Measurements from ENCODE around the gene CHRNA10.

CHRNA10 gene

DNA sequence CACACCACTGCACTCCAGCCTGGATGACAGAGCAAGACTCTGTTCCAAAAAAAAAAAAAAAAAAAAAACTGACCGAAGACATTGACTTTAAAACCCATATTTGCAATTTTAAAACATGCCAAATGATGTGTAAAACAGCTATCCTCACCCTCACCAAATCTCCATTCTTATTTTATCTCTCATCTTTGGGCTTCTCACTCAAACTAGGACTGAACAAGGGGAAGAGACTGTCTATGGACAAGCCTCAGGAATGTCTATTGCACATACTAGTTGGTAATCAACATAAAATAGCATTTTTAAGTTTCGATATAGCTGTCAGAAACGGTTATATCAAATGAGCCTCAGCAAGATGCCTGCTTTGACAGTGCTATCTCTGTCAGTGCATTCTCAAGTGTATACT, 7.9 kb upstream of the CHRNA10 start:
- TF ChIP-seq GATA2 (IDR thresholded peaks at IDR 0.05; ENCODE audit: low read depth, low read length), result no peak
- TF ChIP-seq GATA3 (IDR thresholded peaks at IDR 0.05; ENCODE audit: low read depth, low read length), result no peak

DNA sequence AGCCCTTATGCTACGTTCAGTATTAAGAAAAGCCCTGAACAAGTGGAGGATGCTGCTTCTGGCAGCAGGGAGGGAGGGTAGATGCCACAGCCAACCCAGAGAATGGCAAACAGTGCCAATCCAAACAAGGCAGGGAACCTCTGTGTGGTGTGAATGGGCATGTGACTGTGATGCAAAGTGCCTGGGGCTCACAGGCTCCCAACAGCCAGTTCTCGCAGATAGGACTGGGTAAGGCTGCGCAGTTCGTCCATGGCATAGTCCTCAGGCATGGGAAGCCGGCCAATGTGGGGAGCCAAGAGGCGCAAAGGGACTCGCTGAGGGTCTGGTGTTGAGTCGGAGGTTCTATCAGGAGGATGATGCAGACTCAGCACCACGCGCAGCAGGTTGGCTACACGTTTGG, 4.8 kb upstream of the CHRNA10 start:
- TF ChIP-seq GATA3 (IDR thresholded peaks at IDR 0.05; ENCODE audit: low read depth, low read length) (no peak), GATA2 (IDR thresholded peaks at IDR 0.05; ENCODE audit: low read depth, low read length) (no peak)

DNA sequence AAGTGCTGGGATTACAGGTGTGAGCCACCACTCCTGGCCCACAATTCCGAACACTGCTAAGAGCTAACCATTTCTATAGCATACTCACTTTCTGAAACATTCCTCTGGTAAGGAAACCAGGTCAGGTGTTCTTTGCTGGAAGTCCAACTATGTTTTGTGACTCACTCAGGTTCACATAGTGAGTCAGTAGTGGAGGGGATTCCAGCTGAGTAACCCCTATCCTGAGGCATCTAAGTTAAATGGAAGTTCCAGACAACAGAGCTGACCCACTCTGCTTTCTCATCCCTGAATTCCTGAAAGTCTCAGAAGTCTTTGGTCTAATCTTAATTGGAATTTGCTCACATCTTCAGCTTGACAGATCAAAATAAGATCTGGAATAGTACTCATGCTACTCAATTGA, 3.0 kb upstream of the CHRNA10 start:
- TF ChIP-seq GATA3 (IDR thresholded peaks at IDR 0.05; ENCODE audit: low read depth, low read length) (no peak), GATA2 (IDR thresholded peaks at IDR 0.05; ENCODE audit: low read depth, low read length) (no peak)

DNA sequence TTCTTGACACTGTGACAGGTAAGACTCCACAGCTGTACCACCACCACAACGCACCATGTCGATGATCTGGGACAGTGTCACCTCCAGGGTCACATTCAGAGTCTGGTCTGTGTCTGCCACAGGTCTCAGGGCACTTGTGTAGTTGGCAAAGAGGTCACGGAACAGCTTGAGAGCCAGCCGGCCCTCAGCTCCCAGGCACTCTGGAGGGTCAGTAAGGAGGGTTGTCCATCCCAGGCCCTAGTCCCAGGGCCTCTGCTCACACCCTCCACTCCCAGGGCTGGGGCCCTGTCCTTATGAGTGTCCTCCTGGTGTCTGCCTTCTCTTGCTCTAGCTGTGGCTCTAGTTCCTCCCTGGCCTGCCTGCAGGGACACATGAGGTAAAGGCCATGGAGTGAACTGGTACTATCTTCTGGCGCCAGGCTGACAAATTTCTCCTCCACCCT, 1.4 kb downstream of the CHRNA10 start:
- TF ChIP-seq GATA2 (IDR thresholded peaks at IDR 0.05; ENCODE audit: low read depth, low read length), result no peak
- TF ChIP-seq GATA3 (IDR thresholded peaks at IDR 0.05; ENCODE audit: low read depth, low read length), result no peak

DNA sequence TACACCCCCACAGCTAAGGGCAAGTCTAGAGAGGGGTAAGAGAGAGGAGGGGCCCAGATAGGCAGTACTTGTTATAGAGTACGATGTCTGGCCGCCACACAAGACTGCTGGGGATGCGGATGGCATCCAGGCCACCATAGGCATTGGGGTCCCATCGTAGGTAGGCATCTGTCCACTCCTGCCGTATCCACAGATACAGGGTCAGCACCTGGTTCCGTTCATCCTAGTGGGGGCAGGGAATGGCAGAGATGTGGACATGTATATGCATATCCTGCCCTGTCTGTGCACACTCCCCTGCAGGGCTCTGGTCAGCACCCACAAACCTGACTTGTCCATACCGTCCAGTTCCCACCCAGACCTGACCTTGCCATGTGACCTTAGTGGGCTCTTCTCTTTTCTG, 2.1 kb downstream of the CHRNA10 start:
- TF ChIP-seq GATA2 (IDR thresholded peaks at IDR 0.05; ENCODE audit: low read depth, low read length), result no peak
- TF ChIP-seq GATA3 (IDR thresholded peaks at IDR 0.05; ENCODE audit: low read depth, low read length), result no peak

DNA sequence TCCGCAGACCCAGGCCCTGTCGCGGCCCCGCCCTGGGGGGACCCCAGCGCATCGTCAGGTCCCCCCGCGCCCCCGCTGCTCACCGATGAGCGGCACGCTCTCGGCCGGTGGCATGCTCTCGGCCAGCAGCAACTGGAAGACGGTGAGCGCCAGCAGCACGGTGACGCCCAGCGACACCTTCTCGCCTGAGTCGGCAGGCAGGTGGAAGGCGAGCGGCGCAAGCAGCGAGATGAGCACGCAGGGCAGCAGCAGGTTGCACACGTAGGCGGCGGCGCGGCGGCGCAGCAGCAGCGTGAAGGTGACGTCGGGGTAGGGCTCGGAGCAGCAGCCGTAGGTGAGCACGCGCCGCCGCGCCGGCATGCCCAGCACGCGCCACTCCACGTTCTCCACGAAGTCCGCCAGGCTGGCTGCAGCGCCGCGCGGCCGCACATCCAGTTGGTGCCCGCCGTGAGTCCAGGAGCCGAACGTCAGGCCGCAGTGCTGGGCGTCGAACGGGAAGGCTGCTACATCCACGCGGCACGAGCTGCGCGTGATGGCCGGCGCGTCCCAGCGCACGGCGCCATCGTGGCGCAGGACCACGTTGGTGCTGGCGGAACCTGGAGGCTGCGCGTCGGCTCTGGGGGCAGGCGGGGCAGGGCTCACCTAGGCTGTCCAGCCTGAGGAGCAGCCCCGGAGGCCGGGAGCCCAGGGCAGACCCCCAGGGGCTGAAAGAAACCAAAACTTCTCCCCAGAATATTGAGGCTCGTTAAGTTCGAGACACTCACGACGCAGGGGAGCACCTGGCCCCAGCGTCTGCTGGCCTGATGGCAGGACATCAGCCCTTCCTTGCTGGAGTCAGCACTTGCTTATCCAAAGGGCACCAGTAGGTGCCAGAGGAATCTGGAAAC, 3.8 kb downstream of the CHRNA10 start:
- TF ChIP-seq GATA3 (IDR thresholded peaks at IDR 0.05; ENCODE audit: low read depth, low read length) (no peak), GATA2 (IDR thresholded peaks at IDR 0.05; ENCODE audit: low read depth, low read length) (no peak)

DNA sequence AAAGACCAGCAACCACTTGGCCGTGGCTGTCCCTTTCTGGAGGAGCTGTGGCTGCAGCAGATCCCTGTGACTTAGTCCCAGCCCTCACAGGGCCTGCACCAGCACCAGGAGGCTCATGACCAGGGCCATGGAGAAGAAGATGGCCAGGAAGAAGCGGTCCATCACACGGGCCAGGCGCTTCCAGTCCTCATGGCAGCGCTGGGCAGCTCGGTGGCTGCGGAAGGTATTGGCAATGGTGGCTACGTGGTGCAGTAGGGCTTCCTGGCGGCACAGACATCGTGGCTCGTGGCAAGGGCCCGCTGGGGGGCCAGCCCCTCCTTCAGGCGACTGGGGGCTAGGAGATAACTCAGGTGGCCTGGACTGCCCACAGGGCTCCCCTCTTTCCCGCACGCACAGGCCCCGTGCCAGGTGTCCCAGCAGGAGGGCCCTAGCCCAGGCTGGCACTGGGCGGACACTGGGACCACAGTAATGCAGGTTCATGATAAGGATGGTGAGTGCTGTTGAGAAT, 5.1 kb downstream of the CHRNA10 start:
- TF ChIP-seq GATA2 (IDR thresholded peaks at IDR 0.05; ENCODE audit: low read depth, low read length) (no peak), GATA3 (IDR thresholded peaks at IDR 0.05; ENCODE audit: low read depth, low read length) (no peak)

DNA sequence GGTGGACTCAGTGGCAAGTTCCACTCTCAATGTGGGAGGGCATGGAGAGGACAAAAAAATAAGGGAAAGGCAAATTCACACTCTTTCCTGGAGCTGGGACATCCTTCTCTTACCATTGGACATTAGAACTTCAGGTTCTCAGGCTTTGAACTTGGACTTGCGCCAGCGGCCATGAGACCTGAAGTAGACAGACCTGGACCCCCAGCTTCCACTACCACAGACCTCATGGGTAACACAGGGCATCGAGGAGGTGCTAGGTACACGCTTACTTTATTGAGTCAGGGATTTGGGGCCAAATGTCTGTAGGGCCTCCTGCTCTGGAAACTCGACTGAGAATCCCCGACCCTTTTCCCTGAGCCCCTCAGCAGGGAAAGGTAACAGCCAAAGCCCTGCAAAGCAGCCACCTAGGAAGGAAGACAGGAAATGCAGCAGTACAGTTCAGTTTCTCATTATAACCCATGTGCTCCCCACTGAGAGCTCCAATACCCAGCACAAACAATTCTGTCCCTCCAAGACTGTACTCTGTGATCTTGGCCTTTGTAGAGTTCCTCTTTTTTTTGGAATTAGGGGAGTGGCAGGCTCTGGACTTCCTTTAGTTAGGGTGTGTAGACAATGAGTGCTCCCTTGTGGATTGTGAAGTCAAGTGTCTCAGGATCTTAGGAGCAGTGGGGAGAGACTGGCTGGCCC, 5.7 kb downstream of the CHRNA10 start:
- TF ChIP-seq GATA2 (IDR thresholded peaks at IDR 0.05; ENCODE audit: low read depth, low read length) (no peak), GATA3 (IDR thresholded peaks at IDR 0.05; ENCODE audit: low read depth, low read length) (no peak)

DNA sequence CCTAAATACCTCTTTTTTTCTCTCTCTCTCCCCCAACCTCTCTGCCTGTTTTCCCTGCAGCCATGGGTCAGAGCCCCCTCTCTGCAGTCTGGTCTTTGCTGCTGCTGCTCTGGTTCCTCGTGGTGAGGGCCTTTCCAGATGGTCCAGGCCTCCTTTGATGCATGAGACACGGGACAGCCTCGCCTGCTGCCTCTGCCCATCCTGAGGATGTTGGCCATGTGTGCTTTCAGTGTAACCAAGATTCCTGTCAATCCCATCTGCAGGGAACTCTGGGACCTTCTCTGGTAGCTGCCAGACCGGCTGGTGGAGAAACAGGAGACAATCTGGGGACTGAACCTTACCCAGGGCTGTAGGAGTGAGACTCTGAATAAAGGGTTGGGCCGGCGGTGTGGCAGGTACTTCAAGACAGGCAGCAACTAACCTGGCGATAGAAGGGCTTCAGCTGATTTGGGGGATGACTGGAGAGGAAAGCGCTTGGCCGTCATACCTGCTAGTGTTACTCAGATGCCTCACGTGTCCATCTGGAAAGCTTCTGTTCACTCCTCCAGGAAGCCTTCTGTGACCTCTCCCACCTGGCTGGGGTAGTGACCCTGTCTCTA, 7.1 kb downstream of the CHRNA10 start:
- TF ChIP-seq GATA2 (IDR thresholded peaks at IDR 0.05; ENCODE audit: low read depth, low read length) (no peak), GATA3 (IDR thresholded peaks at IDR 0.05; ENCODE audit: low read depth, low read length) (no peak)

DNA sequence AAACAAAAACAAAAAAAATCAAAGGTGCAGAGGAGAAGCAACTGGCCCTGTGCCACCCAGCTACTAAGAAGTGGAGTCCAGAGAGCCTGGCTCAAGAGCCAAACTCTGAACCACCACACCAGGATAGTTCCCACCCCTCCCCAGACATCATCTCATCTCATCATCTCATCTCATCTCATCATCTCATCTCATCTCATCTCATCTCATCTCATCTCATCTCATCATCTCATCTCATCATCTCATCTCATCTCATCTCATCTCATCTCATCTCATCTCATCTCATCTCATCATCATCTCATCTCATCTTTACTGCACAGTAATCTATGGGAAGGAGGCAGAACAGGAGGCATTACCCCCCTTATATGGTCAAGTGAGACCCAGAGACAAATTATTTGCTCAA, 8.3 kb downstream of the CHRNA10 start:
- TF ChIP-seq GATA2 (IDR thresholded peaks at IDR 0.05; ENCODE audit: low read depth, low read length), result no peak; the same call in 1 of the 2 replicates
- TF ChIP-seq GATA3 (IDR thresholded peaks at IDR 0.05; ENCODE audit: low read depth, low read length), result no peak

DNA sequence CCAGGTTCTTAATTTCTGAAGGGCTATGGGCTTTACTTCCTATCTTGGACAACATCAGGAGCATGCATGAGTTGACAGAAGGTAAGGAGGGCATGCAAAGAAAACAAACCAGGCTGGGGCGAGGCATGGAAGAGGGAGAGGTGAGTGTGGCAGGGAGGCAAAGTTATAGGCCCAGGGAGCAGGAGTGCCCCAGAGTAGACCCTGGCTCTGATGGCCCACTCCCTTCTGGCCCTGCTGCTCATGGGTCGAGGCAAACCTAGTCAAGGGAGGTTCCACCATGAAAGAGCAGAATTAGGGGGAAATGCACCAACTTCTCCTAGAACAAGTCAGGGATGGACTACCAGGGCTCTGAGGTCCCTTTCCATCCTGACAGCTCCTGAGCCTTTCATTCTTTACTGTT, 10.2 kb downstream of the CHRNA10 start:
- TF ChIP-seq GATA3 (IDR thresholded peaks at IDR 0.05; ENCODE audit: low read depth, low read length) (no peak), GATA2 (IDR thresholded peaks at IDR 0.05; ENCODE audit: low read depth, low read length) (no peak)

DNA sequence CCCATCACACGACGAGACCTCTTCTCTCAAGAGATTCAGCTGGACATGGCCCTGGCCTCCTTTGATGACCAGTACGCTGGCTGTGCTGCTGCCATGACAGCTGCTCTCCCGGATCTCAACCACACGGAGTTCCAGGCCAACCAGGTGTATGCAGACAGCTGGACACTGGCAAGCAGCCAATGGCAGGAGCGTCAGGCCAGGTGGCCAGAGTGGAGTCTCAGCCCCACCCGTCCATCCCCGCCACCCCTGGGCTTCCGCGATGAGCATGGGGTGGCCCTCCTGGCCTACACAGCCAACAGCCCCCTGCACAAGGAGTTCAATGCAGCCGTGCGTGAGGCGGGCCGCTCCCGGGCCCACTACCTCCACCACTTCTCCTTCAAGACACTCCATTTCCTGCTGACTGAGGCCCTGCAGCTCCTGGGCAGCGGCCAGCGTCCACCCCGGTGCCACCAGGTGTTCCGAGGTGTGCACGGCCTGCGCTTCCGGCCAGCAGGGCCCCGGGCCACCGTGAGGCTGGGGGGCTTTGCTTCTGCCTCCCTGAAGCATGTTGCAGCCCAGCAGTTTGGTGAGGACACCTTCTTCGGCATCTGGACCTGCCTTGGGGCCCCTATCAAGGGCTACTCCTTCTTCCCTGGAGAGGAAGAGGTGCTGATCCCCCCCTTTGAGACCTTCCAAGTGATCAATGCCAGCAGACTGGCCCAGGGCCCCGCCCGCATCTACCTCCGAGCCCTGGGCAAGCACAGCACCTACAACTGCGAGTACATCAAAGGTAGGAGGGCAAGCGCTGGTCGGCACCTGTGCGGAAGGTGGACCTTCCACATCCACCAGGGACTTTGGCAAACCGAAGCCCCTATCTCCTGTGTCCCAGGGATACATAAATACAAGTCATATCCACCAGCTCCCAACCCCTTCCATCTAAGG, 11.3 kb downstream of the CHRNA10 start:
- TF ChIP-seq GATA2 (IDR thresholded peaks at IDR 0.05; ENCODE audit: low read depth, low read length), result no peak
- no peak for TF ChIP-seq GATA3 (IDR thresholded peaks at IDR 0.05; ENCODE audit: low read depth, low read length)

DNA sequence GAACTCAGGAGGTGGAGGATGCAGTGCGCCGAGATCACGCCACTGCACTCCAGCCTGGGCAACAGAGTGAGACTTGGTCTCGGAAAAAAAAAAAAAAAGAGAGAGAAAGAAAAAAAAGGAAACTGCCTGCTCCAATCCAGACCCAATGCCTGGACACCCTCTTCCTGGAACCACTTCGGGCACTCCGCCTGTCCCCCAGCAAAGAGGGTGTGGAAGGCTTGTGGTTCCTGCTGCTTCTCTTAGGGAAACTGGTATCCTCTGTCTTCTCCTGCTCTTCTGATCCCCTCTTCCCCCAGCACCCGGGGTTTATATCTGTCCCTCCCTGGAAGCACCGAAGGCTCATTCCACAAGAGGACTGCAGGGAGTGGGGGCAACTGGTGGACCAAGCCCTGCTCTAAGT, 12.9 kb downstream of the CHRNA10 start:
- TF ChIP-seq GATA2 (IDR thresholded peaks at IDR 0.05; ENCODE audit: low read depth, low read length), result no peak
- no peak for TF ChIP-seq GATA3 (IDR thresholded peaks at IDR 0.05; ENCODE audit: low read depth, low read length)

Measured in SH-SY5Y (cell line).